SU-DHL-6 (cell line): Measurements from ENCODE around the gene MRPS27.

Experiments
- H2AFZ ChIP-seq: fragments of 200-600 bp; sonication (generic); 2 replicates; pipeline ENCODE4 v1.6.1; 2014; ENCODE audit warnings: low read depth, mild to moderate bottlenecking, moderate library complexity, mixed read lengths, antibody characterized with exemption, low read length; ENCODE audit not compliant: severe bottlenecking
- H3F3A ChIP-seq: fragments of 200-600 bp; shearing (Covaris generic); 2 replicates; pipeline ENCODE4 v1.6.0; 2016; ENCODE audit warnings: antibody characterized with exemption, mild to moderate bottlenecking; ENCODE audit not compliant: insufficient read depth
- H3K27ac ChIP-seq: fragments of 200-600 bp; sonication (generic); 2 replicates; pipeline ENCODE4 v1.5.1; 2016; ENCODE audit warnings: low read depth, mild to moderate bottlenecking, low read length, moderate library complexity, mixed read lengths
- H3K27me3 ChIP-seq: fragments of 200-600 bp; sonication (generic), shearing (Covaris generic); 2 replicates; pipeline ENCODE4 v1.6.0; 2014; ENCODE audit warnings: mild to moderate bottlenecking, low read length
- H3K36me3 ChIP-seq: fragments of 200-600 bp; sonication (generic); 2 replicates; pipeline ENCODE4 v1.6.1; 2014; ENCODE audit warnings: mild to moderate bottlenecking, low read length, mixed read lengths
- H3K4me2 ChIP-seq: fragments of 300-600, 200-600 bp; shearing (Covaris generic), sonication (generic); 2 replicates; pipeline ENCODE4 v1.6.0; 2014; ENCODE audit warnings: low read length, low read depth, mild to moderate bottlenecking; ENCODE audit not compliant: poor library complexity, severe bottlenecking
- H3K4me3 ChIP-seq: fragments of 200-600 bp; sonication (generic); 2 replicates; pipeline ENCODE4 v1.5.1; 2014; ENCODE audit warnings: antibody characterized with exemption, low read length, mild to moderate bottlenecking, mixed read lengths; ENCODE audit not compliant: insufficient read depth, poor library complexity, severe bottlenecking
- H3K79me2 ChIP-seq: fragments of 200-600 bp; sonication (generic); 2 replicates; pipeline ENCODE4 v1.6.1; 2014; ENCODE audit warnings: mild to moderate bottlenecking, low read length, moderate library complexity; ENCODE audit not compliant: insufficient read depth
- H3K9ac ChIP-seq: fragments of 200-600 bp; sonication (generic); 2 replicates; pipeline ENCODE4 v1.7.0; 2014; ENCODE audit warnings: mild to moderate bottlenecking, low read length
- H3K9me2 ChIP-seq: fragments of 200-600 bp; sonication (generic); replicated peaks from 2 replicates; pipeline ENCODE4 v1.6.1; 2014; ENCODE audit warnings: low read length; ENCODE audit not compliant: insufficient read depth
- H3K9me3 ChIP-seq: fragments of 200-600 bp; sonication (generic); 2 replicates; pipeline ENCODE4 v1.6.1; 2014; ENCODE audit warnings: low read length, mixed read lengths; ENCODE audit not compliant: insufficient read depth
- H4K20me1 ChIP-seq: fragments of 200-600 bp; sonication (generic); 2 replicates; pipeline ENCODE4 v1.6.1; 2014; ENCODE audit warnings: low read depth, mild to moderate bottlenecking, antibody characterized with exemption, low read length, moderate library complexity, mixed read lengths
- EZH2phosphoT487 ChIP-seq: fragments of 200-600 bp; sonication (generic), shearing (Covaris generic); conservative IDR thresholded peaks from 2 replicates; pipeline ENCODE4 v1.6.1; 2018; ENCODE audit warnings: mild to moderate bottlenecking, antibody characterized with exemption, low read length, moderate library complexity, mixed read lengths
- TF ChIP-seq, protein P1 (sequence below): fragments of 200-600 bp; sonication (generic); IDR thresholded peaks from one replicate; pipeline ENCODE4 v1.5.1; 2017; ENCODE audit warnings: antibody characterized with exemption, mild to moderate bottlenecking, low read length, moderate library complexity; ENCODE audit not compliant: insufficient read depth, poor library complexity, severe bottlenecking

MRPS27 gene

DNA sequence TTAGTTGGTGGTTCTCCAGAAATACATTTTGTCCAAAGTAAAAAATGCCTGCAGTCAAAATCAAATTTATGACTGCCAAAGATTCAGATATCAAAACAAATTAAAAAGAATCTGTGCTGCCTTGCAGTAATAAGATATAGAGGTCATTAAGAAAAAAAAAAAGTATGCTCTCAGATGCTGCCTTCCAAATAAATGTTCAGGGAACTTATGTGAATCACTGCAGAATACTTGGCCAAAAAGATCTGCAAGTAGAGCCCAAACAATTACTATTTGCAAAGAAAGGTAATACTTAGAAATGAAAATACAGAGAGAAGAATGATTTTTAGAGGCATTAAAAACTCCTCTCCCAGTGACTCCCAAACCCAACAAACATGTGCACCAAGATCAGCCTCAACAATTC, 52.4 kb downstream of the MRPS27 start:
- Histone ChIP-seq H3K27ac (no peak overlapping the region), H3K4me3 (no peak overlapping the region), H3K79me2 (peaks cover 81% of the 10 kb centered on the region), H4K20me1 (peaks cover 4% of the 10 kb centered on the region; the same call in 1 of the 2 replicates), H3K9me2 (no peaks in the 10 kb centered on the region), H3K36me3 (peaks cover 10% of the 10 kb centered on the region; the same call in 1 of the 2 replicates), H3K9ac (no peak overlapping the region), H3F3A (0 out of 2 replicates have a peak, but pooled peaks cover 4% of the 10 kb centered on the region), H3K4me2 (no peak overlapping the region), H2AFZ (no peak overlapping the region), H3K27me3 (no peaks in the 10 kb centered on the region), H3K9me3 (no peaks in the 10 kb centered on the region)
- TF ChIP-seq EZH2phosphoT487, result no peak
- TF ChIP-seq, protein P1, sequence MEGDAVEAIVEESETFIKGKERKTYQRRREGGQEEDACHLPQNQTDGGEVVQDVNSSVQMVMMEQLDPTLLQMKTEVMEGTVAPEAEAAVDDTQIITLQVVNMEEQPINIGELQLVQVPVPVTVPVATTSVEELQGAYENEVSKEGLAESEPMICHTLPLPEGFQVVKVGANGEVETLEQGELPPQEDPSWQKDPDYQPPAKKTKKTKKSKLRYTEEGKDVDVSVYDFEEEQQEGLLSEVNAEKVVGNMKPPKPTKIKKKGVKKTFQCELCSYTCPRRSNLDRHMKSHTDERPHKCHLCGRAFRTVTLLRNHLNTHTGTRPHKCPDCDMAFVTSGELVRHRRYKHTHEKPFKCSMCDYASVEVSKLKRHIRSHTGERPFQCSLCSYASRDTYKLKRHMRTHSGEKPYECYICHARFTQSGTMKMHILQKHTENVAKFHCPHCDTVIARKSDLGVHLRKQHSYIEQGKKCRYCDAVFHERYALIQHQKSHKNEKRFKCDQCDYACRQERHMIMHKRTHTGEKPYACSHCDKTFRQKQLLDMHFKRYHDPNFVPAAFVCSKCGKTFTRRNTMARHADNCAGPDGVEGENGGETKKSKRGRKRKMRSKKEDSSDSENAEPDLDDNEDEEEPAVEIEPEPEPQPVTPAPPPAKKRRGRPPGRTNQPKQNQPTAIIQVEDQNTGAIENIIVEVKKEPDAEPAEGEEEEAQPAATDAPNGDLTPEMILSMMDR, result no peak

DNA sequence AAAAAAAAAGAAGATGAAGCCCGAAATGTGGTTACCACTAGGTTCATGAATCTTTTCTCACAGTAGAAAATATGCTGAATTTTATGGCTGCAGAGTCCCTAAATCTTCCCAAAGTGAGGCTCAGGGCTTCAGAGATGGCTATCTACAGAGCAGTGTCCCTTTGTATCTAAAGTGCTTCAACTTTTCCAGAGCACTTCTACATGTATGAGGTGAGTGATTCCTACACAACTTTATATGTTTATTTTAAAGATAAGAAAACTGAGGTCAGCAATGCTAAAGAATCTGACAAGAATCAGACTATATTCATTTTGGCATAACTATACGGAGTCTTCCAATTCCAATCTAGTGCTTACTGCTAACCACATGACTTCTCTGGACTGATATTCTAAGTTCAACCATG, 53.2 kb downstream of the MRPS27 start:
- Histone ChIP-seq H3K36me3 (peaks cover 10% of the 10 kb centered on the region; the same call in 1 of the 2 replicates), H3K79me2 (peaks cover 81% of the 10 kb centered on the region), H3K27ac (no peak overlapping the region), H3K4me3 (no peak overlapping the region), H3K9ac (no peak overlapping the region), H4K20me1 (peaks cover 4% of the 10 kb centered on the region; the same call in 1 of the 2 replicates), H3K9me2 (no peaks in the 10 kb centered on the region), H3K27me3 (no peaks in the 10 kb centered on the region), H3K9me3 (no peaks in the 10 kb centered on the region), H2AFZ (no peak overlapping the region), H3K4me2 (no peak overlapping the region), H3F3A (0 out of 2 replicates have a peak, but pooled peaks cover 4% of the 10 kb centered on the region)
- TF ChIP-seq, protein P1, result no peak
- no peak for TF ChIP-seq EZH2phosphoT487

DNA sequence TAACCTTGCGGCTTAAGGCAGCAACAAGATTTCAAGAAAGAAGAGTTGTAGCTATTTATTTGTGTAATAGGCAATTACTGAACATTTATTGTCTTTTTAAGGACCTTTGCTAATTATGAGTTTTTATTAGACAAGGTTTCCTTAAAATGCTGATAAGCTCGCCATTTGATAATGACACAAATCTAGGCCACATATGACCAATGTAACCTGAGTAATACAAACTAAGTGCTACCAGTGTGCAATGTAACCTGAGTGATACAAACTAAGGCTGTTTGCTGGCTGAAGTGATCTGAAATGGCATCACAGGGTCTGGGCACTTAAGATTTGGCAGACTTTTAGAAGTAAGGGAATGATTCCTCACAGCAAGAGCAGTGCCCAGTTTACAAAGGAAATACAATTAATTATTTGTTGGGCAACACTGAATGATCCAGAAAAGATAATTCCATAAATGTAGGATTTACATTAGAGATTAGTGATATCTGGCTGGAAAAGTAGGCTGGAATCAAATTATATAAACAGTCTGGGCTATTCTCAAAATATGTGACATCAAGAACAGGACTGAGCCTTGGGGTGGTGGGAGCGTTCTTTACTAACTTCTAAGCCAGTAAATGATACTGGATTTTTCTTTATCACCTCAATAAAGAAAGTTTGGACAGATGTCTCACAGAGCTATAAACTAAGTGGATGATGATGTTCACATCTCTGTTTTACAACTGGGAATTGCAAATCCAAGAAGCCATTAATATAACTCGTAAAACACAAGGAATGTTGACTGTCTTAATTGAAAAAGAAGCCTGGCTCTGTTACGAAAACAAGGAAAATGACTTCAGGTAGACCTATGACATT, 54.8 kb downstream of the MRPS27 start:
- Histone ChIP-seq H3K9ac (no peak overlapping the region), H3K4me3 (no peak overlapping the region), H3K27ac (no peak overlapping the region), H3F3A (no peaks in the 10 kb centered on the region), H3K36me3 (peaks cover 10% of the 10 kb centered on the region; the same call in 1 of the 2 replicates), H3K4me2 (no peak overlapping the region), H3K79me2 (peaks cover 77% of the 10 kb centered on the region), H3K27me3 (no peaks in the 10 kb centered on the region), H3K9me3 (no peaks in the 10 kb centered on the region), H3K9me2 (no peaks in the 10 kb centered on the region), H2AFZ (no peak overlapping the region), H4K20me1 (peaks cover 4% of the 10 kb centered on the region; the same call in 1 of the 2 replicates)
- TF ChIP-seq EZH2phosphoT487, result no peak
- TF ChIP-seq, protein P1, result no peak
